Stimulated activated effector memory CD8-positive, alpha-beta T cell treated with anti-CD3 and anti-CD28 coated beads, Interleukin-12 subunit alpha, Interleukin-12 subunit beta, amount 100 ng/mL, for 72 hours (primary cell): Measurements from ENCODE around the gene CAV2.

Experiments used
- ATAC-seq: fragments of 150-1000 bp; cut with Tn5 transposase; 2 replicates; pipeline ENCODE4 v1.10.0; 2021
- DNase-seq, 2 donors: peaks; one replicate each; pipeline ENCODE4 v3.0.0; 2021 to 2022; ENCODE audit warnings: low spot score in 2 of 2
- H3K27ac Mint-ChIP-seq: one replicate; pipeline ENCODE4 v1.8.0; 2022; ENCODE audit warnings: mild to moderate bottlenecking, mixed read lengths
- H3K36me3 Mint-ChIP-seq: one replicate; pipeline ENCODE4 v1.8.0; 2022; ENCODE audit warnings: mild to moderate bottlenecking, mixed read lengths
- H3K4me1 Mint-ChIP-seq: one replicate; pipeline ENCODE4 v1.8.0; 2022; ENCODE audit warnings: mixed read lengths
- H3K4me3 Mint-ChIP-seq: one replicate; pipeline ENCODE4 v1.8.0; 2022; ENCODE audit warnings: mild to moderate bottlenecking, mixed read lengths
- H3K9me3 Mint-ChIP-seq: one replicate; pipeline ENCODE4 v1.8.0; 2022; ENCODE audit warnings: mixed read lengths

The CAV2 gene

DNA sequence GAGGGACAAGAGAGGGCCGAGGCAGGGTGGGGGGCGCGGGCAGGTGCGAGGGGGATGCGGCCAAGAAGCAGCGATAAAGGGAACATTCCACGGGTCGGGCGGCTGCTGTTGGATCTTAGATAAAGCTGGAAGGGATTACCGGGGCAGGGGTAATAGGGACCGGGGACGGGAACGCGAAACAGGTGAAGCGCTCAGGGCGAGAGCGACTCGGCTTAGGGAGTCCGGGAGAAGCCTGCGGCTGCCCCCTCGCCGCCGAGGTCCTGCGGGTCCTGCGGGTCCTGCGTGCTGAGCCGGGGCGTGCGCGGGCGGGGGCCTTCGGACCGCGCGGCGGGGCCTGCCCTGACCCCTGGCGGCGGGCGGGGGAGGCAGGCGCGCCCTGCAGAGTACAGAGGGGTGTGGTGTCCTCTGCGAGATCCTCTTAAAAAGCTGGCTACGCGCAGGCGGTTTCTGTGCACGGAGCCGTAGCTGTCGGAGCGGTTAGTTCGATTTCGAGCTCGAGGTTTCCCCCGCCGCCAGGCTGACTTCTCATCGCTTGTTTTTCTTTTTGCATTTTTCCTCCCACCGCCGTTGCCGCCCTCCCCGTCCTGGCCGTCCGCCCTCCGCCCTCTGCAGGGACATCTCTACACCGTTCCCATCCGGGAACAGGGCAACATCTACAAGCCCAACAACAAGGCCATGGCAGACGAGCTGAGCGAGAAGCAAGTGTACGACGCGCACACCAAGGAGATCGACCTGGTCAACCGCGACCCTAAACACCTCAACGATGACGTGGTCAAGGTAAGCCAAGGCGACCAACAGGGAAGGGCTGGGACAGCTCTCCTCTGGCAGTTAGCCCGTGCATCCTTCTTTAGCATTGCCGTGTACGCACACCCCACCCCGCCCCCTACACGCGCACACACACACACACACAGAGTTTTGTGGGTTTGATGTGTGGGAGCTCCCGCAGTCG is 26.6 kb downstream of the CAV2 start:
- Mint-ChIP-seq H3K27ac (peak overlapping the region; percentile 78), H3K4me3 (peak overlapping the region; percentile 90), H3K36me3 (no peaks in the 10 kb centered on the region), H3K4me1 (peaks cover 27% of the 10 kb centered on the region), H3K9me3 (no peaks in the 10 kb centered on the region)
- DNase-seq (peak; percentile 66 to 79), ATAC-seq (peak; percentile 94)

DNA sequence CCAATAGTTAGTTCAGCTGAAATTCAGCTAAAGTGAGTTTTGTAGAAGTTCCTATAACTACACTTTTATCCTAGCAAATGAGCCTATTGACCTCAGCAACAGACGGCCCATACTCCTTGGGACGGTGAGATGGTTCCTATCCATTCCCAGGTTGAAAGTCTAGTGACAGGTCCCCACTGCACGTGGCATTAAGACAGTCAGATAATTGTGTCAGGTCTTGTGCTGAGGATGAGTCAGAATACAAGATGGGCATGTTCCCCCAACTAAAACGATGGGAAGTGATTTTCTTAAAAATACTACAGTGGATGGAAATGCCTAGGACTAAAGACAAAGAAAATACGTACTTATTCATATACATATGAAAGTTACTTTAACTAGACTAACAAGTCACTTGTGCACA is 27.4 kb downstream of the CAV2 start:
- DNase-seq = no peak
- Mint-ChIP-seq H3K9me3 (no peaks in the 10 kb centered on the region), H3K4me3 (peak overlapping the region; percentile 90), H3K27ac (no peak overlapping the region), H3K4me1 (peaks cover 27% of the 10 kb centered on the region), H3K36me3 (no peaks in the 10 kb centered on the region)
- no peak for ATAC-seq

DNA sequence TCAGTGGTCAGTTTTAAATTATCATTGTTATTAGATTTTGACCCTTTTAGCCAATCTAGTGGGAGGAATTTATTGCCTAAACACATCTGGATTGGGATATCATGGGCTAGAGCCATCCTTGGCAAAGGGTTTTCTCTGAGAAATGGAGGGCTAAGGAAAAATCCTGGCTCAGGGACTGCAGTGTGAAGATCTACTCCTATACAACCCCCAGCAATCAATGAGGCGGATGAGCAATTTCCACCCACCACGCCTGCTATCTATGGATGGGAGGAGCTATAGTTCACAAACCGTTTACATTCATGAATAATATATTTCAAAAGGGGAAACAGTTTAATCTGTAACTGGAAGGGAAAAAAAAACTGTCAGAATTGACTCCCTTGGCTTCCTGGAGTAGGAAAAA is 28.0 kb downstream of the CAV2 start:
- Mint-ChIP-seq H3K9me3 (no peaks in the 10 kb centered on the region), H3K4me1 (peaks cover 27% of the 10 kb centered on the region), H3K36me3 (no peaks in the 10 kb centered on the region), H3K27ac (no peak overlapping the region), H3K4me3 (no peak overlapping the region)
- no peak for ATAC-seq
- no peak for DNase-seq

DNA sequence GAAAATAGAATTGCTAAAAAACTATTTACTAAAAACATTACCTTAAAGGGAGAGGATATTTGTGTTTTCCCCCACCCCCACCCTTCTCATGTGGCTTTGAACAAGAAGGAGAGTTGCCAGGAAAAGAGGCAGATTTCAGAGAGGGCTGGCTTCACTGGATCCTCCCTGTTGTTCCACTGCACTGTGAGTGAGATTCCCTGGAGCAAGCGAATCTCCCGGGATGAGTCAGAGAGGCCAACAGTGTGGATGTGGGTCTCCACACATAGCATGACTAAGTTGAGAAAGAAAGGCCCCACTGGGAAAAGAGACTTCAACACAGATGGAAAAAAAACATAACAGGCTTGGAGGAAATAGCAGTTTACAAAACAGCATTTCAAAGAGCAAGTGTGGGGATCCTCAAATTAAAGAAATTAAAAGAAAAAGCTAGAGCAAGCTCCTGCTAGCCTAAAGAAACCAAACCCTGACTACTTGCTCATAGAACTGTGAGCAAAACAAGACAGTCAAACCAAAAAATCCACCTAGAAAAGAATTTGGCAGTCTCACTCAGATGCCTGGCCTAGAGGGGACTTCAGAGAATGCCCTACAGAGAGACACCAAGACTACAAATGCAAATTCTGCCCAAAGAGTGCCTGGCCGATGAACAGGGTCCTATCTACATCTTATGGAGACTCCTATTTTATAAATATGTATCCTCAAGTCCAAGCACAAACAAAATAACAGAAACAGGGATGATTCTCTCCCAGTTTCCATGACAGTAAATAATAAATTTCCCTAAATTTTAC is 28.7 kb downstream of the CAV2 start:
- Mint-ChIP-seq H3K9me3 (no peaks in the 10 kb centered on the region), H3K4me3 (no peak overlapping the region), H3K27ac (no peak overlapping the region), H3K4me1 (peaks cover 27% of the 10 kb centered on the region), H3K36me3 (no peaks in the 10 kb centered on the region)
- ATAC-seq (no peak), DNase-seq (no peak)

DNA sequence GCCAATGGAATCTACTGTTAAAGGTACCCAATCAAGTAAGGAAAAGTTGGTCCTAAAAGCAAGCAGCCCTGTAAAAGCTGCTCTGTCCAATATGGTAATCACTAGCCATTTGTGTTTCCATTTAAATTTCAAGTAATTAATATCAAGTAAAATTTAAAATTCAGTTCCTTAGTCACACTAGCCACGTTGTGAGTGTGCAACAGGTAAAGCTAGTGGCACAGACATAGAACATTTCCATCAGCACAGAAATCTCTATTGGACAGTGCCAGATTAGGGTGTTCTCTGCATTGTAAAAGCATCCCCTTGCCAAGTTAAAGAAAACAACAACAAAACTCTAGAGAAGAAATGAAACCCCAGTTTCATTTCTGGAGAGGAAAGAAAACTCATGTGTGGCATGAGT is 29.7 kb downstream of the CAV2 start:
- peaks cover 27% of the 10 kb centered on the region for H3K4me1 Mint-ChIP-seq
- H3K36me3 Mint-ChIP-seq = no peaks in the 10 kb centered on the region
- no peaks in the 10 kb centered on the region for H3K9me3 Mint-ChIP-seq
- no peak overlapping the region for H3K27ac Mint-ChIP-seq
- ATAC-seq (no peak), DNase-seq (no peak)
- no peak overlapping the region for H3K4me3 Mint-ChIP-seq

DNA sequence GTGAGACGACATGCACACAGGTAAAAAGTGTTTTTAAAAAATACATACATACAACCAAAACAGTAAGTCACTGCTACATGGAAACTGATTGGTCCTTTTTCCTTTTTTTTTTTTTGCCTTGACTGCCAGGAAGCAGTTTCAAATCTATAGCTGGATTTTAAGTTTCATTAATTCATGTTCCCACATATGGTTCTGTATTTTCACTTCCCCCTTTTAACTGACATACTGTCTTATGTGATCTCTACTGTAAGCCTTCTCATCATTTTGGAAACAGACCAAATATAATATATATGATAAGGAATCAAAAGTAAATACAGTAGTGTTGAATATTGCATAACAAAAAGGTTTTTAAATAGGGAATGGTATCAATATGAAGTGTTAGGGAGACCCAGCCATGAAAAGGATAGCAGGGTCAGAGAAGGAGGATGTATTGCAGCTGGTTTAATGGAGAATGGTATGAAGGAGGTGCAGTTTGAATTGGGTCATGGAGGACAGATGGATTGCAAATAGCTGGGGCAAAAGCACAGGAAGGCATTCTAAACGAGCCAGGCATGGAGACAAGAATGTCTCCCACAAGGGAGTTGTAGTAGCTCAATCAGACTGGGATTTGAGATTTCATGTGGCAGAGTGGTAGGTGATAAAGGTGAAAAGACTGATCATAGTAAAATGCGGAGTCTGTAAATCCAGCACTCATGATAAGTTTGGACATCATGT is 30.7 kb downstream of the CAV2 start:
- Mint-ChIP-seq H3K4me1 (peaks cover 18% of the 10 kb centered on the region), H3K36me3 (no peaks in the 10 kb centered on the region), H3K4me3 (no peak overlapping the region), H3K27ac (no peak overlapping the region), H3K9me3 (no peaks in the 10 kb centered on the region)
- DNase-seq (no peak), ATAC-seq (no peak)

DNA sequence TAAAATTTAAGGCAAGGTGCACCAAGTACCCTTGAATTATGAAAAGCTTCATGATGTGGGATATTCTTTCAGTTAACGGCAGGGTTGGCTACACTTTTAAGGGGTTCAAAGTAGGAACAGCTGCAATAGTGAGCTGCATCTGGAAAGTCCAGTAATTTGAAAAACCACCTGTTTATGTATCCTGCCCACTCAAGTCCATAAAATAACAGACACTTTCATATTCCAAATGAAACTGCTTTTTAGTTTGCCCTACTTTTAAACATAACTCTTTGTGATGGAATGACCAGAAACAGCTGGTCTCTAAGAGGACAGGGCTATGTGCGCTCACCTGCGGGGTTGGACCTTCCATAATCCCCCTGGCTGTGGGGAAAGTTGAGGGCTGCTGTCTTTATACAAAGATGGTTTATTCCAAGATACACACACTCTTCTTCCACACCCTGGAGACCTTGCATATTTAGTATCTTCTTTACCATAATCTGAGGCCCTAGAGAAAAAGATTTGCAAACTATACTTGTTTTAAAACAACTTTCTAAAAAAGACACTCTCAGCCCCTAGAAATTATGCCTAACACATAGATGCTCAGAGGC is 32.7 kb downstream of the CAV2 start:
- Mint-ChIP-seq H3K4me3 (no peak overlapping the region), H3K36me3 (no peaks in the 10 kb centered on the region), H3K27ac (no peak overlapping the region), H3K4me1 (peaks cover 5% of the 10 kb centered on the region), H3K9me3 (no peaks in the 10 kb centered on the region)
- DNase-seq = no peak
- no peak for ATAC-seq

DNA sequence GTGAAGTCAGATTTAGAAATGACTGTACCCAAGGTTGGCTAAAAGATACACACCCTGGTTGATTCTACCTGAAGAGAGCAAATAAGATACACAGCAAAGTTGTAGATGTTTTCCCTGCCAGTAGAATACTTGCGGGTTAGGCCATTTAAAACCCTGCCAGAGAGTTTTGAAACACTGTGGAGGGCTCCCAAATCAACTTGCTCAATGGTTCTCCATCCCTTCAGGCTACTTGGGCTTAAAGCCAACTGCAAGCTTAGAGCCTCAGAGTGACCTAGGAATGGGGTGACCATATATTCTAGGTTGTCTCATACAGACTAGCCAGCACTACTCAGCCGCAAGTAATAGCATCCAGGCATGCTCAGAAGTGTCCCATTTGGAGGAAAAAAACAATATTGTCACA is 35.3 kb downstream of the CAV2 start:
- Mint-ChIP-seq H3K27ac (no peak overlapping the region), H3K36me3 (no peaks in the 10 kb centered on the region), H3K4me1 (no peaks in the 10 kb centered on the region), H3K9me3 (no peaks in the 10 kb centered on the region), H3K4me3 (no peak overlapping the region)
- DNase-seq (no peak), ATAC-seq (no peak)

DNA sequence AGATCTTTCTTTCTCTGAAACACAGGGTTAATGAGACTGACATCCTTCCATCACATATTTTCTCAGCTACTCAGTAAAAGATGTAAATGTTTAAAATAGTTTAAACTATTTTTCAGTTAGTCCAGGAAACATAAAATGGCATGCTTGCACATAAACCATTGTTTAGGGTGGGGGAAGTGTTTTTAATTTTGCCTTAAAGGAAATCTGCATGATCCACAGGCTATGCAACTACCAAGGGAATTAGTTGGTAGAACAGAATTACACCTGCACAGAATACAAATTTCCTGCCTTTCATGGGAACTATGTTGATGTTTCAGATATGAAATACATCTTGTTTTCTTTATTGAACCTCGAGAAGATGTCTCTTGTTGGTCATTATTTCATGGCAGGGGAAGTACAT is 35.9 kb downstream of the CAV2 start:
- ATAC-seq (no peak), DNase-seq (no peak)
- Mint-ChIP-seq H3K9me3 (no peaks in the 10 kb centered on the region), H3K36me3 (no peaks in the 10 kb centered on the region), H3K27ac (no peak overlapping the region), H3K4me1 (no peaks in the 10 kb centered on the region), H3K4me3 (no peak overlapping the region)

DNA sequence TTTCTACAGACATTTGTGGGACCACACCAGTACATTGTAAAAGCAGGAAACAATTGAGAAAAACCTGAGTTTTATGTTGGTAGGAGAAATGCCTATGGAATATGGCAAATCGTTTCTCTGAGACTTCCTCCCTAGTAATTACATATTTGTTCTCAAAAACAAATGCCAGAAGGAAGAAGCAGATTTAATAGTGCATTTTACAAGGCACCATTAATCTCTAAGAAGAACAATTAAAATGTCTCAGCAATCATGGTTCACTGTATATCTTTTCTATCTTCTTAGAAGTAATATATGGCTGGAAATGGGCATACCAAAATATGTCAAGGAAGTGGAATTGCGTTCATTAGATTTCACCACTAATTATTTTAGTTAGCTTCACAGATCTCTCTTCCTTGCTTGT is 38.6 kb downstream of the CAV2 start:
- no peaks in the 10 kb centered on the region for H3K4me1 Mint-ChIP-seq
- H3K27ac Mint-ChIP-seq = no peak overlapping the region
- ATAC-seq (no peak), DNase-seq (no peak)
- H3K4me3 Mint-ChIP-seq = no peak overlapping the region
- no peaks in the 10 kb centered on the region for H3K36me3 Mint-ChIP-seq
- H3K9me3 Mint-ChIP-seq = no peaks in the 10 kb centered on the region

DNA sequence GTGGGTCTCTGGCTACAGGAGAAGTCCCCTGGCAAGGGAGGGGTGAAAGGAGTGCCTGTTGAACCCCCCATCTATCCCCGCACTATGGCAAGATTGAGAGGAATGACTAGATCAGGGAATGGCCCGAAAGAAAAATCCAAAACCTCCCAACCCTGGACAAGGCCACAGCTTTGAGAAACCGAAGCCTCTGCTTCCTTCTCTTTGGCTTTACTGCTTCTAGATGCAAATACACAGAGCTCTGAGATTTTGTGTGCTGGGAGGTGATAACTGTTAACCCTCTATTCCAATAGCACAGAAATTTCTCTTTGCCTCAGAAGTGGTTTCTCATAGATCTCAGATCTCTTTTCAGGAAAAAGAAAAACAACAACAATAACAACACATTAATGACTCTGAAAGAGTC is 40.3 kb downstream of the CAV2 start:
- no peaks in the 10 kb centered on the region for H3K4me1 Mint-ChIP-seq
- ATAC-seq = no peak
- H3K4me3 Mint-ChIP-seq = no peak overlapping the region
- H3K9me3 Mint-ChIP-seq = no peaks in the 10 kb centered on the region
- no peaks in the 10 kb centered on the region for H3K36me3 Mint-ChIP-seq
- H3K27ac Mint-ChIP-seq = no peak overlapping the region
- no peak for DNase-seq

DNA sequence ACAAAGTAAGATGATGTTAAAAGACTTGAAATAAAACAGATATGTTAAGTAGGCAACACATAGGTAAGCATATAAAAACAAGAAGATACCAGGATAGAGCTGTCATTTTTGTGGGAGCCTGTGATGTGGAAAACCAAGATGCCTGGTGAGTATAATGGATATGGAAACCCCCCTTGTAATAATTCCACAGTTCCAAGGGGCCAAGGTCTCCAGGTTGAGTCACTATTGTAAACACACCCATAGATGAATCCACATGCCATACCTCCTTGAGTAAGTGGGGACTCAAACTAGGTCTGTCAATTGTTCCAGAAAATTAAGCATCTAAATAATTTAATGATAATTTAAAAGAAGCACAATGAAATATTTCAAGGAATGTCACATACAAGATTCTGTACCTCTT is 41.2 kb downstream of the CAV2 start:
- Mint-ChIP-seq H3K4me3 (no peak overlapping the region), H3K36me3 (no peaks in the 10 kb centered on the region), H3K4me1 (no peaks in the 10 kb centered on the region), H3K27ac (no peak overlapping the region), H3K9me3 (no peaks in the 10 kb centered on the region)
- DNase-seq (no peak), ATAC-seq (no peak)

DNA sequence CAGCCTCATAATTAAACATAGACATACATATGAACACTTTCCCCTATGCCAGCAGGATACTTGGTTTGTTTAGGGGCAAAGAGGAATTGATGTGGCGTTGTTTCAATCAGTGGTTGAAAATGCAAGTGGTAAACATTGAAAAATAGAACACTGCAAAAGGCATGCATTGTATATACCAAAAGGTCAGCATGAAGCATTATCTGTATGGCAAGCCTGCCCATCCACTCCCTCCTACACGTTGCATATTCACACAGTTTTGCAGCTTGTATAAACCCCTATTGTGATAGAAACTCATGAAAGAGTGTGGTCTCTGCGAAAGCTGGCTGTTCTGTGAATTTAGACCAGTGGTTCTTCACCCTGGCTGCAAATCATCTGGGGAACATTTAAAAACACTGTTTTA is 42.4 kb downstream of the CAV2 start:
- Mint-ChIP-seq H3K4me1 (no peaks in the 10 kb centered on the region), H3K9me3 (no peaks in the 10 kb centered on the region), H3K27ac (no peak overlapping the region), H3K4me3 (no peak overlapping the region), H3K36me3 (no peaks in the 10 kb centered on the region)
- no peak for ATAC-seq
- DNase-seq = no peak

DNA sequence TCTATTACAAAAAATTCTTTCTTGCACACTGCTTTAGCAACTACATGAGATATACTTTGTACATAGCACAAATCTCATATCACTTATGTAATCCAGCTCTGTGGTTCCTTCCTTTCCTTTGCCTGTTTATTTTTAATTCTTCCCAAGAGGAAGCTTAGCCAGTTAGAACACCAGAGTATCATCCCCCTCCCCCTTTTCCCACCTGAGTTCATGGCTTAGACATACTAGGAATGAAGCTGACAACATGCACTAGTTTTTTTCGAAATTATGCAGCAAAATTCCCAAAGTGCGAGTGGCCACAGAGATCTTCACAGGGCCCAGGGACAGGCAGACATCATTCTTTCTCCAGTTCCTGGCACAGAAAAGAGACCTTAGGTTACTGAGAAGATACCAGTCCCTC is 43.1 kb downstream of the CAV2 start:
- no peak overlapping the region for H3K27ac Mint-ChIP-seq
- no peaks in the 10 kb centered on the region for H3K9me3 Mint-ChIP-seq
- no peak overlapping the region for H3K4me3 Mint-ChIP-seq
- H3K36me3 Mint-ChIP-seq = no peaks in the 10 kb centered on the region
- DNase-seq (no peak), ATAC-seq (no peak)
- H3K4me1 Mint-ChIP-seq = no peaks in the 10 kb centered on the region

DNA sequence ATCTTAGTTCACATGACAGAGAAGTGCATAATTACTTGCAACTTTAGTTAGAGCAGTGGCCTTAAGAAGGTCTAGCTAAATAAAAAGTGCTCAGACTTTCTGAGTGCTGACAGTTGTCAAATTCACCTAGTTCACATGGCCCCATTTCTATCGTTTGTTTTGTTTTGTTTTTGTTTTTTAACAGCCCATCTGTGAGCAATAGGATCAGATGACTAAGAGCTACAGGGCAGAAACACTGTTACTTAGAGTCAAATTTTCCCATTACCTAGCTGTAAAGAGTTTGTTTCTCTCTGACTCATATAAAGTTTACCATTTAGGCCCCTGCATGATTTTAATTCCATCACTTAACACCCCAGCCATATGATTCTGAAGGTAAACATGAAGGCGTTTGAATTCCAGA is 44.1 kb downstream of the CAV2 start:
- Mint-ChIP-seq H3K4me1 (no peaks in the 10 kb centered on the region), H3K9me3 (no peaks in the 10 kb centered on the region), H3K36me3 (no peaks in the 10 kb centered on the region), H3K27ac (no peak overlapping the region), H3K4me3 (no peak overlapping the region)
- DNase-seq = no peak
- ATAC-seq = peak; percentile 91
